GM23338 (cell line): Measurements from ENCODE around the gene CNTNAP5.

Source experiments
- CREB1 ChIP-seq: fragments of 250-450 bp; sonication (Bioruptor Pico); IDR thresholded peaks from 2 replicates; pipeline ENCODE4 v1.5.0; 2020; ENCODE audit warnings: low read depth, mild to moderate bottlenecking, moderate library complexity
- EZH2 ChIP-seq: fragments of 200-600 bp; sonication (generic); IDR thresholded peaks from one replicate; pipeline ENCODE4 v1.8.0; 2017; ENCODE audit warnings: antibody characterized with exemption, mild to moderate bottlenecking, low read depth; ENCODE audit not compliant: unreplicated experiment
- EZH2phosphoT487 ChIP-seq: fragments of 200-600 bp; sonication (generic); IDR thresholded peaks from one replicate; pipeline ENCODE4 v1.8.1; 2018; ENCODE audit warnings: antibody characterized with exemption; ENCODE audit not compliant: unreplicated experiment
- JUNB ChIP-seq: IDR thresholded peaks from one replicate; pipeline ENCODE4 v1.6.1; 2016; ENCODE audit warnings: antibody characterized with exemption; ENCODE audit not compliant: unreplicated experiment
- POLR2AphosphoS5 ChIP-seq: IDR thresholded peaks from 2 replicates; pipeline ENCODE4 v1.6.1; 2016; ENCODE audit warnings: antibody characterized with exemption, low read depth
- TF ChIP-seq, protein P1 (sequence below): IDR thresholded peaks from one replicate; pipeline ENCODE4 v1.6.1; 2018; ENCODE audit warnings: antibody characterized with exemption; ENCODE audit not compliant: unreplicated experiment
- TF ChIP-seq, protein P2 (sequence below), 2 experiments: fragments of 200-600 bp in 1 of 2; sonication (generic) in 1 of 2; conservative IDR thresholded peaks; 2 replicates each; pipeline versions ENCODE4 v1.5.1 to v1.6.1; 2016 to 2017; ENCODE audit warnings: antibody characterized with exemption in 2 of 2, low read depth in 2 of 2, mild to moderate bottlenecking in 2 of 2, moderate library complexity in 1 of 2
- TF ChIP-seq, protein P3 (sequence below): fragments of 250-450 bp; sonication (Bioruptor Pico); IDR thresholded peaks from 2 replicates; pipeline ENCODE4 v1.5.0; 2020; ENCODE audit warnings: mild to moderate bottlenecking, moderate library complexity

DNA sequence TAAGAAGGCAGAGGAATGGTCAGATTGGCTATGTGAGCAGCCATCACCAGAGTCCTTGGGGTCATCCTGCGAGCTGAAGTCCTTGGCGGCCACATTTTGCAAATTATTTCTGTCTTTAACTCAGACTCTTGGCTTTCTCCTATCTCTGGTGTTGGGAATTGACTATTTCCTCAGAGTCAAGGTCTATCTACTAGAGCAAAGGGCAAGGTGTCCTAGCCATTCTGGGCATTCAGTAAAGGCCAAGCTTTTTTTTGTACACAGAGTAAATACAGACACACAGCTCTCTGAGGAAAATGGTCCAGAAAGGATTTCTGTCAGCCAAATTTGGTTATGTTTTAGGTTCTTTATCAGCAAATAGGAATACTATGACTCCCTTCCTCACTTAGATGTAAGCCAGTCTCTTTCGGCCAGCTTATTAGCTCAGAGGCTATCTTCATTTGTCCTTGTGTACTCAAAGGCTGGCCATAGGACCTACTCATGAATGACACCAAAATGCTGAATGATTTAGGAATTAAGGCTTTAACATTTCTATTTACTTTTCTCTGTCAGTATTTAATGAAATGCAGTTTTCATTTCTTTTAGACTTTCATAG, 146.5 kb downstream of the CNTNAP5 start:
- TF ChIP-seq, protein P1, sequence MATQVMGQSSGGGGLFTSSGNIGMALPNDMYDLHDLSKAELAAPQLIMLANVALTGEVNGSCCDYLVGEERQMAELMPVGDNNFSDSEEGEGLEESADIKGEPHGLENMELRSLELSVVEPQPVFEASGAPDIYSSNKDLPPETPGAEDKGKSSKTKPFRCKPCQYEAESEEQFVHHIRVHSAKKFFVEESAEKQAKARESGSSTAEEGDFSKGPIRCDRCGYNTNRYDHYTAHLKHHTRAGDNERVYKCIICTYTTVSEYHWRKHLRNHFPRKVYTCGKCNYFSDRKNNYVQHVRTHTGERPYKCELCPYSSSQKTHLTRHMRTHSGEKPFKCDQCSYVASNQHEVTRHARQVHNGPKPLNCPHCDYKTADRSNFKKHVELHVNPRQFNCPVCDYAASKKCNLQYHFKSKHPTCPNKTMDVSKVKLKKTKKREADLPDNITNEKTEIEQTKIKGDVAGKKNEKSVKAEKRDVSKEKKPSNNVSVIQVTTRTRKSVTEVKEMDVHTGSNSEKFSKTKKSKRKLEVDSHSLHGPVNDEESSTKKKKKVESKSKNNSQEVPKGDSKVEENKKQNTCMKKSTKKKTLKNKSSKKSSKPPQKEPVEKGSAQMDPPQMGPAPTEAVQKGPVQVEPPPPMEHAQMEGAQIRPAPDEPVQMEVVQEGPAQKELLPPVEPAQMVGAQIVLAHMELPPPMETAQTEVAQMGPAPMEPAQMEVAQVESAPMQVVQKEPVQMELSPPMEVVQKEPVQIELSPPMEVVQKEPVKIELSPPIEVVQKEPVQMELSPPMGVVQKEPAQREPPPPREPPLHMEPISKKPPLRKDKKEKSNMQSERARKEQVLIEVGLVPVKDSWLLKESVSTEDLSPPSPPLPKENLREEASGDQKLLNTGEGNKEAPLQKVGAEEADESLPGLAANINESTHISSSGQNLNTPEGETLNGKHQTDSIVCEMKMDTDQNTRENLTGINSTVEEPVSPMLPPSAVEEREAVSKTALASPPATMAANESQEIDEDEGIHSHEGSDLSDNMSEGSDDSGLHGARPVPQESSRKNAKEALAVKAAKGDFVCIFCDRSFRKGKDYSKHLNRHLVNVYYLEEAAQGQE, result no peak
- TF ChIP-seq, protein P2, sequence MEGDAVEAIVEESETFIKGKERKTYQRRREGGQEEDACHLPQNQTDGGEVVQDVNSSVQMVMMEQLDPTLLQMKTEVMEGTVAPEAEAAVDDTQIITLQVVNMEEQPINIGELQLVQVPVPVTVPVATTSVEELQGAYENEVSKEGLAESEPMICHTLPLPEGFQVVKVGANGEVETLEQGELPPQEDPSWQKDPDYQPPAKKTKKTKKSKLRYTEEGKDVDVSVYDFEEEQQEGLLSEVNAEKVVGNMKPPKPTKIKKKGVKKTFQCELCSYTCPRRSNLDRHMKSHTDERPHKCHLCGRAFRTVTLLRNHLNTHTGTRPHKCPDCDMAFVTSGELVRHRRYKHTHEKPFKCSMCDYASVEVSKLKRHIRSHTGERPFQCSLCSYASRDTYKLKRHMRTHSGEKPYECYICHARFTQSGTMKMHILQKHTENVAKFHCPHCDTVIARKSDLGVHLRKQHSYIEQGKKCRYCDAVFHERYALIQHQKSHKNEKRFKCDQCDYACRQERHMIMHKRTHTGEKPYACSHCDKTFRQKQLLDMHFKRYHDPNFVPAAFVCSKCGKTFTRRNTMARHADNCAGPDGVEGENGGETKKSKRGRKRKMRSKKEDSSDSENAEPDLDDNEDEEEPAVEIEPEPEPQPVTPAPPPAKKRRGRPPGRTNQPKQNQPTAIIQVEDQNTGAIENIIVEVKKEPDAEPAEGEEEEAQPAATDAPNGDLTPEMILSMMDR (conservative IDR thresholded peaks at IDR 0.05; ENCODE audit: low read depth in 2 of 2), result no peak
- TF ChIP-seq EZH2phosphoT487, result no peak
- TF ChIP-seq CREB1 (CRISPR knock-in tag), result no peak
- TF ChIP-seq POLR2AphosphoS5, result no peak
- TF ChIP-seq JUNB, result no peak
- TF ChIP-seq, protein P3, sequence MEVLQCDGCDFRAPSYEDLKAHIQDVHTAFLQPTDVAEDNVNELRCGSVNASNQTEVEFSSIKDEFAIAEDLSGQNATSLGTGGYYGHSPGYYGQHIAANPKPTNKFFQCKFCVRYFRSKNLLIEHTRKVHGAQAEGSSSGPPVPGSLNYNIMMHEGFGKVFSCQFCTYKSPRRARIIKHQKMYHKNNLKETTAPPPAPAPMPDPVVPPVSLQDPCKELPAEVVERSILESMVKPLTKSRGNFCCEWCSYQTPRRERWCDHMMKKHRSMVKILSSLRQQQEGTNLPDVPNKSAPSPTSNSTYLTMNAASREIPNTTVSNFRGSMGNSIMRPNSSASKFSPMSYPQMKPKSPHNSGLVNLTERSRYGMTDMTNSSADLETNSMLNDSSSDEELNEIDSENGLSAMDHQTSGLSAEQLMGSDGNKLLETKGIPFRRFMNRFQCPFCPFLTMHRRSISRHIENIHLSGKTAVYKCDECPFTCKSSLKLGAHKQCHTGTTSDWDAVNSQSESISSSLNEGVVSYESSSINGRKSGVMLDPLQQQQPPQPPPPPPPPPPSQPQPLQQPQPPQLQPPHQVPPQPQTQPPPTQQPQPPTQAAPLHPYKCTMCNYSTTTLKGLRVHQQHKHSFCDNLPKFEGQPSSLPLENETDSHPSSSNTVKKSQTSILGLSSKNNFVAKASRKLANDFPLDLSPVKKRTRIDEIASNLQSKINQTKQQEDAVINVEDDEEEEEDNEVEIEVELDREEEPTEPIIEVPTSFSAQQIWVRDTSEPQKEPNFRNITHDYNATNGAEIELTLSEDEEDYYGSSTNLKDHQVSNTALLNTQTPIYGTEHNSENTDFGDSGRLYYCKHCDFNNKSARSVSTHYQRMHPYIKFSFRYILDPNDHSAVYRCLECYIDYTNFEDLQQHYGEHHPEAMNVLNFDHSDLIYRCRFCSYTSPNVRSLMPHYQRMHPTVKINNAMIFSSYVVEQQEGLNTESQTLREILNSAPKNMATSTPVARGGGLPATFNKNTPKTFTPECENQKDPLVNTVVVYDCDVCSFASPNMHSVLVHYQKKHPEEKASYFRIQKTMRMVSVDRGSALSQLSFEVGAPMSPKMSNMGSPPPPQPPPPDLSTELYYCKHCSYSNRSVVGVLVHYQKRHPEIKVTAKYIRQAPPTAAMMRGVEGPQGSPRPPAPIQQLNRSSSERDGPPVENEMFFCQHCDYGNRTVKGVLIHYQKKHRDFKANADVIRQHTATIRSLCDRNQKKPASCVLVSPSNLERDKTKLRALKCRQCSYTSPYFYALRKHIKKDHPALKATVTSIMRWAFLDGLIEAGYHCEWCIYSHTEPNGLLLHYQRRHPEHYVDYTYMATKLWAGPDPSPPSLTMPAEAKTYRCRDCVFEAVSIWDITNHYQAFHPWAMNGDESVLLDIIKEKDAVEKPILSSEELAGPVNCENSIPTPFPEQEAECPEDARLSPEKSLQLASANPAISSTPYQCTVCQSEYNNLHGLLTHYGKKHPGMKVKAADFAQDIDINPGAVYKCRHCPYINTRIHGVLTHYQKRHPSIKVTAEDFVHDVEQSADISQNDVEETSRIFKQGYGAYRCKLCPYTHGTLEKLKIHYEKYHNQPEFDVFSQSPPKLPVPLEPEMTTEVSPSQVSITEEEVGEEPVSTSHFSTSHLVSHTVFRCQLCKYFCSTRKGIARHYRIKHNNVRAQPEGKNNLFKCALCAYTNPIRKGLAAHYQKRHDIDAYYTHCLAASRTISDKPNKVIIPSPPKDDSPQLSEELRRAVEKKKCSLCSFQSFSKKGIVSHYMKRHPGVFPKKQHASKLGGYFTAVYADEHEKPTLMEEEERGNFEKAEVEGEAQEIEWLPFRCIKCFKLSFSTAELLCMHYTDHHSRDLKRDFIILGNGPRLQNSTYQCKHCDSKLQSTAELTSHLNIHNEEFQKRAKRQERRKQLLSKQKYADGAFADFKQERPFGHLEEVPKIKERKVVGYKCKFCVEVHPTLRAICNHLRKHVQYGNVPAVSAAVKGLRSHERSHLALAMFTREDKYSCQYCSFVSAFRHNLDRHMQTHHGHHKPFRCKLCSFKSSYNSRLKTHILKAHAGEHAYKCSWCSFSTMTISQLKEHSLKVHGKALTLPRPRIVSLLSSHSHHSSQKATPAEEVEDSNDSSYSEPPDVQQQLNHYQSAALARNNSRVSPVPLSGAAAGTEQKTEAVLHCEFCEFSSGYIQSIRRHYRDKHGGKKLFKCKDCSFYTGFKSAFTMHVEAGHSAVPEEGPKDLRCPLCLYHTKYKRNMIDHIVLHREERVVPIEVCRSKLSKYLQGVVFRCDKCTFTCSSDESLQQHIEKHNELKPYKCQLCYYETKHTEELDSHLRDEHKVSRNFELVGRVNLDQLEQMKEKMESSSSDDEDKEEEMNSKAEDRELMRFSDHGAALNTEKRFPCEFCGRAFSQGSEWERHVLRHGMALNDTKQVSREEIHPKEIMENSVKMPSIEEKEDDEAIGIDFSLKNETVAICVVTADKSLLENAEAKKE (CRISPR knock-in tag), result no peak
- no peak for TF ChIP-seq EZH2
